ENCODE measurements around the gene FUNDC2.
A peak's percentile ranks its signal among the peaks of the same experiment; 100 is the strongest.

FUNDC2 gene

GRCh38 chrX:155070038-155070437 is 43.4 kb downstream of the FUNDC2 start:
- no peak for DNase-seq (ENCODE audit: low read depth)

GRCh38 chrX:155070663-155070974 is 44.0 kb downstream of the FUNDC2 start:
- DNase-seq (ENCODE audit: low read depth): no peak

GRCh38 chrX:155070975-155071693 is 44.5 kb downstream of the FUNDC2 start, which contains the start of the genes BRCC3, CMC4 and MTCP1:
Gene BRCC3 (plus strand): TSS chrX:155071508. CDS start chrX:155071528, 20 bp downstream.
Gene CMC4 (minus strand): TSS chrX:155071136. CDS start chrX:155064023, 7,113 bp downstream.
Gene MTCP1 (minus strand): TSS chrX:155071136. CDS start chrX:155066010, 5,126 bp downstream.
- peak; percentile 65 for DNase-seq (ENCODE audit: low read depth)

GRCh38 chrX:155071694-155072280 is 45.1 kb downstream of the FUNDC2 start:
- DNase-seq (ENCODE audit: low read depth): no peak

DNA sequence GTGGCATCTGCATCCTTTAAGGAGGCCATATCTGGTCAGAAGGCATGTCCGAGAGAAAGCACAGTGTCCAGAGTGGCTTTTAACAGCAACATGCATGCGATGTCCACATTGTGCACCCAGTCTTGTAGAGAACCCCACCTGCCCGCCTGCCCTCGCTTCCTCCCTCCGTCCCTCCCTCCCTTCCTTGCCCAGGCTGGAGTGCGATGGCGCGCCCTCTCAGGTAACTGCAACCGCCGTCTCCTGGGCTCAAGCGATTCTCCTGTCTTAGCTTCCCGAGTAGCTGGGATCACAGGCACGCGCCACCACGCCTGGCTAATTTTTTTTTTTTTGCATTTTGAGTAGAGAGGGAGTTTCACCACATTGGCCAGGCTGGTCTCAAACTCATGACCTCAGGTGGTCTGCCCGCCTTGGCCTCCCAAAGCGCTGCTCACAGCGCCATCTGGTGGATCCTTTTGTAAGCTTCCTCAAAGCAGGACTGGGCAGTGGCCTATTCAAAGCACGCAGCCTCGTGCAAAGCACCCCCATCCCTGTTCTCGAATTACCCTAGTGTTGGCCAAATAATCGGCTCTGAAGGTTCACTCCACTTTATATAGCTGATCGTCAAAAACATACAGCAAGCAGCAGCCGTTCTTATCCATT is 59.7 kb downstream of the FUNDC2 start:
- no peak for DNase-seq (ENCODE audit: low read depth)

DNA sequence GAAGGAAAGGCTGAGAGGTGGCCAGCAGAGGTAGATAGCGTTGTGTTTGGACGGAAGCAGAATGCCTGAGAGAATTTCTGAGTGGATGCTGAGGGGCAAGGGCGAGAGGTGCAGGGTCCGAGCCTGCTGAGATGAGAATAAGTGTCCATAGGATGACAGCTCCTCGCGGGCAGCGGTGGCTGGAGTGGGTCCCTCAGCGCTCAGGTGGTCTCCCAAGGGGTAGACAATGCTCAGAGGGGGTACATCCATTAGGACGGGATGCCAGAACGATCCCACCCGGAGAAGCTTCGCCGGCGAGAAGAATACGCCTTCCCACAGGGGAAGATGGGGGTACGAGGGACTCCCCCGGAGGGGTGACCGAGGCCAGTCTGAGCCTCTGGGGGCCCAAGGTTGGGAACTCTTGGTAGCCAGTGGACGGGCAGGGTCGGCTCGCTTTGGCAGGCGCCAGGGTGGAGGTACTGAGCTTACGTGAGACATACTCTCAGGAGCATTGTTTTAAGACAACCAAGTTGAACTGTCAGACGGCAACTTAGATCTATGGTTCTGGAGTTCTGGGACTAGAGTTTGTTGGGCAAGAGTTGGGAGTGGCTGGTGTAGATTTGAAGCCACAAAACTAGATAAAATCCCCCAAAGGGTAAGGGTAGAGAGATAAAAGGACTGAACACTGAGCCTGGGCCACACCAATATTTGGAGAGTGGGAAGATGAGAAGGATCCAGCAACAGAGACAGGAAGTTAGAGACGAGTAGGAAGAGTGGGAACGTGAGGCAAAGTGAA is 60.5 kb downstream of the FUNDC2 start:
- no peak for DNase-seq (ENCODE audit: low read depth)

GRCh38 chrX:155094468-155095061 is 67.9 kb downstream of the FUNDC2 start:
- DNase-seq (ENCODE audit: low read depth): no peak

- DNase-seq (ENCODE audit: low read depth): no peak
Observed at GRCh38 chrX:155105919-155106318, 79.3 kb downstream of the FUNDC2 start.

DNA sequence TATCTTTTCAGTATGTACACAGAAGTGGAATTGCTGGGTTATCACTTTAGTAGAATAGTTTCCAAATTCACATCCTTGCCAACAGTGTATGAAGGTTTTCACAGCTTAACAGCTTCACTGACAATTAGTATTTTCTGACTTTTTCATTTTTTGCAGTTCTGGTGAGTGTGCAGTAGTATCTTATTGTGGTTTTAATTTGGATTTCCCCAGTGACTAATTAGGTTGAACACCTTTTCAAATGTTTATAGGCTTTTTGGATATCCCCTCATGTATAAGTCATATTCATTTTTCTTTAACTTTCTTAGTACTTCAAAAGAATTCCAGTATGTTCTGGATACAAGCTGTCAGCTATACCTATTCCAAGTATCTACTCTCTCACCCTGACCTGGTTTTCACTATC is 81.8 kb downstream of the FUNDC2 start:
- DNase-seq (ENCODE audit: low read depth): no peak
